H9 (cell line): ENCODE measurements around the gene SLC25A42. TPM values are rescaled to one million over a fixed set of nuclear protein-coding genes. Genes with fewer than 3 reads are reported as not detected.
A peak's percentile ranks its signal among the peaks of the same experiment; 100 is the strongest.

ENCODE experiments used
- DNase-seq: peaks from one replicate; pipeline ENCODE4 v3.0.0-alpha.2; 2017
- H2AFZ ChIP-seq: one replicate; pipeline ENCODE4 v1.6.1; 2013; ENCODE audit warnings: mild to moderate bottlenecking, low read length, control low read depth, moderate library complexity
- H2AK5ac ChIP-seq: 2 replicates; pipeline ENCODE4 v1.6.1; 2013; ENCODE audit warnings: low read length, control low read depth, mixed read lengths; ENCODE audit not compliant: insufficient read length
- H2BK120ac ChIP-seq: one replicate; pipeline ENCODE4 v1.6.1; 2013; ENCODE audit warnings: low read depth, mild to moderate bottlenecking, low read length, control low read depth, inconsistent platforms; ENCODE audit not compliant: poor library complexity, severe bottlenecking
- H2BK12ac ChIP-seq: 2 replicates; pipeline ENCODE4 v1.6.1; 2013; ENCODE audit warnings: low read length, control low read depth, mixed read lengths, low read depth; ENCODE audit not compliant: insufficient read length
- H2BK15ac ChIP-seq: 2 replicates; pipeline ENCODE4 v1.6.1; 2013; ENCODE audit warnings: low read depth, low read length, control low read depth
- H2BK20ac ChIP-seq: one replicate; pipeline ENCODE4 v1.6.1; 2013; ENCODE audit warnings: low read depth, mild to moderate bottlenecking, low read length, control low read depth, inconsistent platforms; ENCODE audit not compliant: poor library complexity, severe bottlenecking
- H2BK5ac ChIP-seq: 2 replicates; pipeline ENCODE4 v1.6.1; 2013; ENCODE audit warnings: low read length, control low read depth, mixed read lengths; ENCODE audit not compliant: insufficient read length
- H3K14ac ChIP-seq: 2 replicates; pipeline ENCODE4 v1.6.1; 2013; ENCODE audit warnings: low read length, control low read depth; ENCODE audit not compliant: insufficient read depth
- H3K18ac ChIP-seq: 2 replicates; pipeline ENCODE4 v1.6.1; 2013; ENCODE audit warnings: low read depth, mild to moderate bottlenecking, mixed read lengths, low read length, control low read depth; ENCODE audit not compliant: insufficient read length
- H3K23ac ChIP-seq: 2 replicates; pipeline ENCODE4 v1.6.1; 2013; ENCODE audit warnings: low read length, control low read depth, mixed read lengths, low read depth; ENCODE audit not compliant: insufficient read length
- H3K23me2 ChIP-seq: 2 replicates; pipeline ENCODE4 v1.6.1; 2013; ENCODE audit warnings: low read depth, mild to moderate bottlenecking, mixed read lengths, low read length, control low read depth; ENCODE audit not compliant: insufficient read length, poor library complexity, severe bottlenecking
- H3K27ac ChIP-seq: 2 replicates; pipeline ENCODE4 v1.5.1; 2013; ENCODE audit warnings: low read length, control low read depth, mixed read lengths, low read depth; ENCODE audit not compliant: insufficient read length
- H3K27me3 ChIP-seq: 2 replicates; pipeline ENCODE4 v1.6.1; 2013; ENCODE audit warnings: low read length, control low read depth, inconsistent platforms; ENCODE audit not compliant: insufficient read depth
- H3K4ac ChIP-seq: 2 replicates; pipeline ENCODE4 v1.6.1; 2013; ENCODE audit warnings: low read depth, mild to moderate bottlenecking, control low read depth, inconsistent platforms, low read length, moderate library complexity
- H3K4me1 ChIP-seq: 2 replicates; pipeline ENCODE4 v1.6.1; 2013; ENCODE audit warnings: low read length, control low read depth, inconsistent platforms; ENCODE audit not compliant: insufficient read depth
- H3K4me2 ChIP-seq: 2 replicates; pipeline ENCODE4 v1.6.1; 2013; ENCODE audit warnings: low read length, control low read depth, mixed read lengths; ENCODE audit not compliant: insufficient read length, insufficient read depth
- H3K56ac ChIP-seq: 2 replicates; pipeline ENCODE4 v1.6.1; 2013; ENCODE audit warnings: low read depth, mild to moderate bottlenecking, mixed read lengths, low read length, control low read depth; ENCODE audit not compliant: insufficient read length
- H3K79me1 ChIP-seq: 2 replicates; pipeline ENCODE4 v1.6.1; 2013; ENCODE audit warnings: low read depth, mild to moderate bottlenecking, moderate library complexity, low read length, control low read depth, inconsistent platforms; ENCODE audit not compliant: insufficient read depth, poor library complexity, severe bottlenecking
- H3K79me2 ChIP-seq: 2 replicates; pipeline ENCODE4 v1.6.1; 2013; ENCODE audit warnings: low read length, control low read depth, inconsistent platforms; ENCODE audit not compliant: insufficient read depth
- H3K9ac ChIP-seq: 2 replicates; pipeline ENCODE4 v1.6.1; 2013; ENCODE audit warnings: low read length, control low read depth, mixed read lengths; ENCODE audit not compliant: insufficient read length; ENCODE audit errors: extremely low read depth
- H3K9me3 ChIP-seq: one replicate; pipeline ENCODE4 v1.6.1; 2013; ENCODE audit warnings: low read depth, low read length, inconsistent platforms; ENCODE audit not compliant: control insufficient read depth
- H3T11ph ChIP-seq: one replicate; pipeline ENCODE4 v1.6.1; 2013; ENCODE audit warnings: mild to moderate bottlenecking, low read length, control low read depth, inconsistent platforms
- H4K20me1 ChIP-seq: one replicate; pipeline ENCODE4 v1.6.1; 2013; ENCODE audit not compliant: control insufficient read depth, insufficient read length, insufficient read depth
- H4K5ac ChIP-seq: 2 replicates; pipeline ENCODE4 v1.6.1; 2013; ENCODE audit warnings: low read depth, mild to moderate bottlenecking, mixed read lengths, low read length, control low read depth; ENCODE audit not compliant: insufficient read length
- H4K8ac ChIP-seq: replicated peaks from 2 replicates; pipeline ENCODE4 v1.6.1; 2013; ENCODE audit warnings: low read length, control low read depth, mixed read lengths, low read depth; ENCODE audit not compliant: insufficient read length
- H4K91ac ChIP-seq: 2 replicates; pipeline ENCODE4 v1.6.1; 2013; ENCODE audit warnings: low read depth, mild to moderate bottlenecking, moderate library complexity, mixed read lengths, low read length, control low read depth; ENCODE audit not compliant: insufficient read length
- H3K27ac Mint-ChIP-seq, 3 experiments: 2 replicates in 2 of 3; 3 replicates in 1 of 3; pipeline ENCODE4 v1.8.0; 2020 to 2021; ENCODE audit warnings: mixed read lengths in 3 of 3, mild to moderate bottlenecking in 1 of 3, moderate library complexity in 1 of 3
- H3K27me3 Mint-ChIP-seq: 2 replicates; pipeline ENCODE4 v1.8.0; 2021; ENCODE audit warnings: low read depth, mild to moderate bottlenecking, moderate library complexity, mixed read lengths
- H3K36me3 Mint-ChIP-seq, 3 experiments: 2 replicates in 2 of 3; 3 replicates in 1 of 3; pipeline ENCODE4 v1.8.0; 2020 to 2021; ENCODE audit warnings: low read depth in 3 of 3, mixed read lengths in 3 of 3; ENCODE audit not compliant: insufficient read depth in 1 of 3
- H3K4me1 Mint-ChIP-seq, 2 experiments: 2 replicates each; pipeline ENCODE4 v1.8.0; 2020; ENCODE audit warnings: mixed read lengths in 2 of 2
- H3K4me3 Mint-ChIP-seq, 2 experiments: 2 replicates in 1 of 2; 3 replicates in 1 of 2; pipeline ENCODE4 v1.8.0; 2020 to 2021; ENCODE audit warnings: mild to moderate bottlenecking in 2 of 2, mixed read lengths in 2 of 2, moderate library complexity in 1 of 2
- H3K9me3 Mint-ChIP-seq, 2 experiments: 2 replicates in 1 of 2; 3 replicates in 1 of 2; pipeline ENCODE4 v1.8.0; 2020; ENCODE audit warnings: mild to moderate bottlenecking in 2 of 2, mixed read lengths in 2 of 2, moderate library complexity in 1 of 2
- CTCF ChIP-seq: fragments of 200-600 bp; sonication (generic); conservative IDR thresholded peaks from 3 replicates; pipeline ENCODE4 v1.8.0; 2021; ENCODE audit warnings: antibody characterized with exemption, mild to moderate bottlenecking
- WGBS: extraction: QIAGEN DNeasy Blood & Tissue Kit; methylation state at CpG from one replicate; pipeline ENCODE4 v1.1.7; 2013; ENCODE audit warnings: missing lambda C conversion rate, low lambda C conversion rate, mixed read lengths; ENCODE audit not compliant: insufficient read length; ENCODE audit errors: extremely low coverage; 5-methylcytosine and 5-hydroxymethylcytosine counted together
- total RNA-seq: library from RNA; stranded (reverse); gene quantifications from 2 replicates; pipeline ENCODE4 v1.2.1, GENCODE V29; 2021

Gene SLC25A42
- total RNA-seq, 1 experiment from 2014 or later = 3.6 TPM

DNA sequence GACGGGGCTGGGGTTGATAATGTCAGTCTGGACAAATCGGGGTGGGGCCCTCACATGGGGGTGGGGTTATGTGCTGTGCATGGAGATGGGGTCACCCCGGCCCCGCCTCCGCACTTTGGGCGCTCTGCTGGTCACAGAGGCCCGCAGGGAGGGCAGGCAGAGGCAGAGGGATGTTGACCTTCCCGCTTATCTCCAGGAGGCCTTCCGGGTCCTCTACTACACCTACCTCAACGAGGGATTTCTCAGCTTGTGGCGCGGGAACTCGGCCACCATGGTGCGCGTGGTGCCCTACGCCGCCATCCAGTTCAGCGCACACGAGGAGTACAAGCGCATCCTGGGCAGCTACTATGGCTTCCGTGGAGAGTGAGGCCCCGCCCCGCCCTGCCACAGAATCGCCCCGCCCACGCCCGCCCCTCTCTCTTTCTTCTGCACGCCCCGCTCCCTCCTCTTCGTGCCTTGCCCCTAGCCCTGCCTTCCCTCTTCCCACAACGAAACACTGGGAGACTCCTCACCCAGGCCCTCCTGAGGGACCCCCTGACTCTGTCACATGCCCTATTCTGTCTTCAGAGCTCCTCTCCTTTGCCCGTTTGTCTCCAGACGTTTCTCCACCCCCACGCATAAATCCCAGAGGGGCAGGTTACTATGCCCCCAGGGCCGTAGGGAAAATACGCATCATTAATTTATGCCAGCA, 41.7 kb downstream of the SLC25A42 start:
- Histone ChIP-seq H2BK12ac (no peak overlapping the region), H2BK15ac (no peak overlapping the region), H2BK120ac (no peak overlapping the region), H3K14ac (peak overlapping the region; percentile 99), H3K79me1 (no peaks in the 10 kb centered on the region), H4K8ac (no peak overlapping the region), H2BK20ac (no peak overlapping the region), H3K23me2 (peaks cover 12% of the 10 kb centered on the region), H4K91ac (no peak overlapping the region), H3K4ac (no peak overlapping the region), H3T11ph (no peak overlapping the region), H3K23ac (no peak overlapping the region), H3K27ac (no peak overlapping the region), H2BK5ac (peak overlapping the region; percentile 90), H2AK5ac (no peak overlapping the region), H3K79me2 (no peaks in the 10 kb centered on the region), H2AFZ (no peak overlapping the region), H3K4me2 (peak overlapping the region; percentile 68), H3K18ac (peak overlapping the region; percentile 99), H3K27me3 (no peaks in the 10 kb centered on the region), H4K20me1 (no peaks in the 10 kb centered on the region), H3K9ac (peak overlapping the region; percentile 88), H3K56ac (no peak overlapping the region), H3K4me1 (peaks cover 2% of the 10 kb centered on the region; the same call in 1 of the 2 replicates), H3K9me3 (no peaks in the 10 kb centered on the region), H4K5ac (peak overlapping the region; percentile 82)
- DNase-seq = peak; percentile 92
- Mint-ChIP-seq H3K27me3 (peaks cover 24% of the 10 kb centered on the region), H3K4me3 (peak overlapping the region; percentile 80 to 90), H3K36me3 (peaks cover 0 to 7% (median 5%) of the 10 kb centered on the region in 3 experiments; a peak in 4 of 7 replicates), H3K4me1 (peaks cover 24 to 27% of the 10 kb centered on the region in 2 experiments), H3K27ac (peak overlapping the region; percentile 98), H3K9me3 (no peaks in the 10 kb centered on the region; a peak in 1 of 5 replicates)
- TF ChIP-seq CTCF = no peak
- no CpG with 5 or more reads among the region's 36 CpGs for WGBS
